GM21390 (cell line): ENCODE data around the gene STOX2.

Experiments used
- ATAC-seq: cut with Tn5 transposase; IDR thresholded peaks from one replicate; pipeline ENCODE4 v1.9.1; 2021; ENCODE audit not compliant: unreplicated experiment

STOX2 gene

GRCh38 chr4:183905081-183905592, at the start of gene STOX2:
STOX2 (plus strand) TSS chr4:183905307; CDS start chr4:183906791, 1,484 bp downstream.
- ATAC-seq, result no peak

DNA sequence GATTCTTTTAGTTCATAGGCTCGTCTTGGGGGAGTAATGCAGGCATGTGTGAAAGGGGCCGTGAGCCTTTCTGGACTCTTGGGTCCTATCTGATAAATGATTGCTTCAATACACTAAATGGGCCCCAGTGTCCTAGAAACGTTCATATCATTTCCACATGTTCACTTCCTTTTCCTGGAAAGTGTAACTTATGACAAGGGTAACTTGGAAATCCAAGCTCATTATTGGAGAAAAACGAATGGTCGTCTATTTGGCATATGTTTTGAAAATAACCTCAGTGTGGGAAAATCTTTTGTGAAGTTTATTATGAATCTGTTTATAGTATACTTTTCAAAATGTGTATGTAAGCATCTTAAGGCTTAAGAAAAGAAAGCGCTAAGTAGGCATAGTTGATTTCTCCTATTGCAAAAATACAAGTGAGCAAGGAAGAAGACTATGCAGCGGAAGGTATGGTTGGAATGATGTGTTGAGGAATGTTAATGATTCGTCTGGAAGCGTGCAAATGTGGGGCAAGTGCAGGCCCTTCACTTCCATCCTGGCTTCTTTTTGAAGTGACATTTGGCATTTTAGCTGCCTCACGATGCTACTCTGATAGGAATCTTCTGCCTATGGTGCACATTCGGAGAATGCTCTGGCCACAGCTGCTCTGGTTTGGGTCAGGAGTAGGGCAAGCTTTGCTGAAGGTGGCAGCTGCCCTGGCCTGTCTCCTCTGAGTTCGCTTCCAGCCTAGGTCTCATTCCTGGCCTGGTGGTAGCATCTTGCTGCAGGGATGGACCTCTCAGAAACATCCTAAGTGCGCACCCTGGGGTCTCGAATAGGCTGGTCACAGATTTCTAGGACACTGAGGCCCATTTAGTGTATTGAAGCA, 49.5 kb upstream of the STOX2 start:
- ATAC-seq, result no peak

DNA sequence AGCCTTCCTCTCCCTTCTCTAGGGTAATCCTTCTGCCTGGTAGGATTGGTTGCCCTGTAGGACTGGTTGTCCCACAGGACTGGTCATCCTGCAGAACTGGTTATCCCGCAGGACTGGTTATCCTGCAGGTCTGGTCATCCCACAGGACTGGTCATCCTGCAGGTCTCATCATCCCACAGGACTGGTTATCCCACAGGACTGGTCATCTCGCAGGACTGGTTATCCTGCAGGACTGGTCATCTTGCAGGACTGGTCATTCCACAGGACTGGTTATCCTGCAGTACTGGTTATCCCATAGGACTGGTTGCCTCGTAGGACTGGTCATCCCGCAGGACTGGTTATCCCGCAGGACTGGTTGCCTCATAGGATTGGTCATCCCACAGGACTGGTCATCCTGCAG, 48.1 kb upstream of the STOX2 start:
- ATAC-seq, result no peak

DNA sequence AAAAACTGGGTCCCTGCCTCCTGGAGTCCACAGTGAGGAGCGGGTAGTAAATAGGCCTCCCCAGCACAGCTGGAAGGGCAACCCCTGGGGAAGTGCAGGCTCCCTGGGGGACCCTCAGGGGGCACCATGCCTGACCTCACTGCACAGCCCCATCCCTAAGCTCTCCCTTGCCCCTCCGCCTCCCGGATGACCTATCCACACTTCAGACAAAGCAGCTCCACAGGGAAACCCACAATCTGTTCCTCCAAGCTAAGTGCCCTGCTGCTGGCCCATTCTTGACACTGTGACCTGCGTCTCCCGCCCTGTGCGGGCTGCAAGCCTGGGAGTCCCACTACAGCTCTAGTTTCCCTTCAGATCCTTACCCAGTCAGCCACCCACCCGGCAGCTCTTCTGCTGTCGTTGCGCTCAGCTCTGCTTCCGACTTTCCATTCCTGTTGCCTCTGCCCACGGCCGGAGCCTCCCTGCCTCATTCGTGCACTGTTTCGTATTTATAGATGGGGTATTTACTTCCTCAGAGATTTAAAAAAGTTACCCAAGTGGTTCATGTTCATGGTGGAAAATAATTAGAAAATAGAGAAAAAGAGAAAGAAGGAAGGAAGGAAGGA, 47.0 kb upstream of the STOX2 start:
- no peak for ATAC-seq

GRCh38 chr4:183860119-183860518, 45.0 kb upstream of the STOX2 start:
- ATAC-seq, result no peak

DNA sequence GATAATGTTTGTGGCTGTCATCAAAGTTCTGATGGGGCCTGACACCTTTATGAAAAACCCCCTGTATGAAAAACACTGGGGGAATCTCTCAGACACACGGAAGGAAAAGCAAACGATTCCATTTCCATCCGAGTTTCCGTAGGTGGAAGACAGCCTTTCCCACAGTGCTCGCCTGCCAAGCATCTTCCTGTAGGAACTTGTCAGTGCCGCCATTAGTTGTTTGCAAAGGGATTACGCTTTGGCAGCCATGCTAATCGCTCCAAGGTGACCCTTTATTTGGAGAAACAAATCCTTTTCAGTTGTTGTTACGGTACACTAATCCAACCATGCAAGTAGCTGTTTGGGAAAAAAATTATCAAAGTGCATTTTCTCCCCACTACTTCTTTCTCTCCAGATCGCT, 44.4 kb upstream of the STOX2 start:
- ATAC-seq, result no peak

DNA sequence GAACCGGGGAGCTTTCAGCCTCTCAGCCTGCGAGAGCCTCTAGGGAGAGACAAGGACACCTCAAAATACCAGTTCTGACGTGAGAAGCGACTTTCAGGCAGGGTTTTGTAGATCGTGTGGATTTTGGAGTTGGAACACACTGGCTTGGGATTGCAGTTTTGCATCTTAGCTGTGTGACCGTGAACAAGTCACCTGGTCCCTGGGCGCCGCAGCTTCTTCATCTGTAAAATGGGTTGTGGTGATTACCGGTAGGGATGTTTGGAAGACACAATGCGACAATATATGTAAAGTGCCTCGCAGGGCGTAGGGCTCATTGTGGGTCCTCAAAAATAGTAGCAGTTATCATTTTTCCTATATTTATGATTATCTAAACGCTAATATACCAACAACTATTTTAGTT, 43.7 kb upstream of the STOX2 start:
- ATAC-seq, result no peak

DNA sequence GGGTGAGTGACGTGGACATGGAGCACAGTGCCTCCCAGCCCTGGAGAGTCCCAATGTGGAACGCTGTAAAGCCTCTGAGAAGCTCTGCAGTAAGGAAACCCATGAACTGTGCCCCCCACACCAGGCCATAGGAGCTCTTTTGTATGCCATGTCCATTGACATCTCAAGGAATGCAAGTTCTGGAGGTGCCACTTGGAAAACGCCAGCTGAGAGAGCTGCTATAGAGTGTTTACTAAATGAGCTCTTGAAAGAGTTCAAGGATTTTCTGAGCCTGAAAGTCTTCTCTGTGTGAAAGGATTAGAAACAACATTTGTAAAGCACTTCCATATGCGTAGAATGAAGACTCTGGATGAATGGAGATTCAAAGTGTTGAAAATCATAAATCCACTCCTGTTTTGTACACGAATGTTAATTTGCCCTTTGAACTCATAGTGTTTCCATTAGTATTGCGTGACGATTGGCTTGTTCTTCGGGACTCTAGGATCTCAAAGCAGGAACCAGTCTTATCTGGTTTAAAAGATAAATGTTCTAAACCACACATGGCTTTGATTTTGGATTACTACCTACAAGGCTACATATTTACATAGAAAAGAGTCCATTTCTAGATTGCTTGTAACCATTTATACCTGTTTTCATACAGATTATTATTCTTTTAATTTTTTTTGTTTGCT, 41.8 kb upstream of the STOX2 start:
- no peak for ATAC-seq

GRCh38 chr4:183867247-183867646, 37.9 kb upstream of the STOX2 start:
- no peak for ATAC-seq

DNA sequence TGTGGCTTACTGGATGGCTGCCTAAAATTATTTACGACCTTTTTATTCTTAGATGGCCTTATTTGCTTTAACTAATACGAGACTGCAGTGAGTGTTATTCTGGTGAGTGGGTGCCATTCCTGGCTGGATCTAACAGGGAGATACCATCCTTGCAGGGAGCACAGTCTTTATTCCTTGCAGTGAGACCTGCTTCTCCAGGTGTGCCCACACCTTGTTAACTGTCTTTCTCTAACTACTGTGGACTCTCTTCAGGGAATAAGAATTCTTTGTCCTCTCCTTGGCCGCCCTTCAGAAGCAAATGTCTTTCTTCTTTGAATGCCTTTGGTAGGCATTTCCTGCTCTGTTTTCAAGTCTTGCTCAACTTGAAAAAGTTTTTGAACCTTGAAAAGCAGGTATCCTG, 34.1 kb upstream of the STOX2 start:
- no peak for ATAC-seq

- no peak for ATAC-seq
These were observed 33.5 kb upstream of the STOX2 start for GRCh38 chr4:183871581-183871980.

GRCh38 chr4:183872531-183872930, 32.6 kb upstream of the STOX2 start:
- no peak for ATAC-seq

GRCh38 chr4:183873409-183874185, 31.5 kb upstream of the STOX2 start:
- no peak for ATAC-seq

GRCh38 chr4:183875251-183875825, 29.8 kb upstream of the STOX2 start:
- ATAC-seq, result no peak

- no peak for ATAC-seq
These were observed 28.7 kb upstream of the STOX2 start for GRCh38 chr4:183876268-183876934.

GRCh38 chr4:183878251-183878970, 26.7 kb upstream of the STOX2 start:
- no peak for ATAC-seq

GRCh38 chr4:183885205-183885720, 19.8 kb upstream of the STOX2 start:
- no peak for ATAC-seq

DNA sequence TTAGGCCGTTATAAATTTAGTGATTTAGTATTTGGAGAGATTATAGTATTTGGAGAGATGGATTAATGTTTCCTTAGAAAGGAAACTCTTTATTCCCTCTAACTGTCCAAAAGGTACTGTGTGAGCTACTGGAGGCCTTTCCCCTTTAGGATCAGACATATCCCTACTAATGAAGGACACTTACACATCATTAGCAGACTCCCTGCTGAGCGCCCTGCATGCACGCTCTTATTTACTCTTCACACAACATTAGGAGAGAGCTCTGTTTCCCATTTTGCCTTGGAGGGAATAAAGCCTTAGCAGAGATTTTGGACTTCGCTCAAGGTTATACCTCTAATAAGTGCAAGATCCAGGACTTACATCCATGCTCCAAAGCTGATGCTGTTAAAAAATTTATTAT, 17.8 kb upstream of the STOX2 start:
- ATAC-seq, result no peak

GRCh38 chr4:183888564-183888963, 16.5 kb upstream of the STOX2 start:
- ATAC-seq, result no peak
